Gastroesophageal sphincter (tissue), 4 donors: ENCODE measurements around the gene CTNNA2. TPM values are rescaled to one million over a fixed set of nuclear protein-coding genes. Genes with fewer than 3 reads are reported as not detected.

ENCODE experiments used
- ATAC-seq: fragments of 150-250 bp; one replicate; pipeline ENCODE4 v1.9.1; 2016; ENCODE audit warnings: mild to moderate bottlenecking, moderate library complexity
- H3K27ac ChIP-seq, 4 donors: fragments of 200-600 bp; sonication (generic) in 3 of 4; 1 replicate in 3 of 4; 2 replicates in 1 of 4; pipeline ENCODE4 v1.5.1; 2016 to 2019
- H3K27me3 ChIP-seq: fragments of 200-600 bp; sonication (generic); one replicate; pipeline ENCODE4 v1.5.1; 2019
- H3K36me3 ChIP-seq, 2 donors: fragments of 200-600 bp; sonication (generic); one replicate each; pipeline ENCODE4 v1.5.1; 2019; ENCODE audit warnings: control low read depth in 1 of 2
- H3K4me1 ChIP-seq, 3 donors: fragments of 200-600 bp; sonication (generic); 1 replicate in 2 of 3; 2 replicates in 1 of 3; pipeline ENCODE4 v1.5.1; 2016 to 2019; ENCODE audit warnings: control low read depth in 2 of 3
- H3K4me3 ChIP-seq, 2 donors: fragments of 200-600 bp; sonication (generic); one replicate each; pipeline ENCODE4 v1.5.1; 2019; ENCODE audit warnings: mild to moderate bottlenecking in 1 of 2, moderate library complexity in 1 of 2
- H3K9me3 ChIP-seq, 3 donors: fragments of 200-600 bp; sonication (generic); one replicate each; pipeline ENCODE4 v1.5.1; 2017 to 2019; ENCODE audit warnings: control low read depth in 2 of 3
- CTCF ChIP-seq, 4 experiments: fragments of 200-600 bp in 2 of 4; fragments of 450-650 bp in 2 of 4; sonication (generic) in 1 of 4; IDR thresholded peaks; one replicate each; pipeline ENCODE4 v1.5.1; 2017 to 2019; ENCODE audit warnings: antibody characterized with exemption in 4 of 4, mild to moderate bottlenecking in 2 of 4, moderate library complexity in 2 of 4
- EP300 ChIP-seq: sonication (generic); formaldehyde crosslinking; IDR thresholded peaks from one replicate; pipeline ENCODE4 v1.6.1; 2017; ENCODE audit warnings: antibody characterized with exemption, mild to moderate bottlenecking
- POLR2A ChIP-seq, 2 donors: fragments of 450-650 bp; IDR thresholded peaks; one replicate each; pipeline ENCODE4 v1.6.1; 2017; ENCODE audit warnings: antibody characterized with exemption in 2 of 2, mild to moderate bottlenecking in 2 of 2, moderate library complexity in 1 of 2
- POLR2AphosphoS5 ChIP-seq: sonication (generic); formaldehyde crosslinking; IDR thresholded peaks from one replicate; pipeline ENCODE4 v1.6.1; 2017; ENCODE audit warnings: antibody characterized with exemption
- WGBS, 2 donors: methylation state at CpG; one replicate each; pipeline ENCODE4 v1.1.5; 2018; ENCODE audit warnings: low coverage in 1 of 2; 5-methylcytosine and 5-hydroxymethylcytosine counted together
- total RNA-seq, 4 donors: library from RNA; depleted of rRNA; stranded (reverse); fragments of >200 nt; gene quantifications; one replicate each; pipeline ENCODE4 v1.1.0, GENCODE V29; 2016

Gene CTNNA2
- total RNA-seq, 4 donors from 2014 or later = 0.15 to 4.2 (median 0.68) TPM

GRCh38 chr2:80102026-80102425, 589.2 kb downstream of the CTNNA2 start:
- H3K27me3 ChIP-seq = no peaks in the 10 kb centered on the region
- H3K27ac ChIP-seq = no peak overlapping the region
- H3K9me3 ChIP-seq = no peaks in the 10 kb centered on the region
- TF ChIP-seq EP300 (no peak), CTCF (IDR thresholded peaks at IDR 0.05) (no peak), POLR2AphosphoS5 (no peak), POLR2A (IDR thresholded peaks at IDR 0.05) (no peak)
- no peak for ATAC-seq
- WGBS, 2 donors = 57 to 75% methylated on average over 1 of the region's 1 CpG
- H3K36me3 ChIP-seq = no peaks in the 10 kb centered on the region
- no peaks in the 10 kb centered on the region for H3K4me1 ChIP-seq
- H3K4me3 ChIP-seq = no peak overlapping the region

GRCh38 chr2:80105015-80105640, 592.3 kb downstream of the CTNNA2 start:
- Histone ChIP-seq H3K36me3 (no peaks in the 10 kb centered on the region), H3K27ac (no peak overlapping the region), H3K4me3 (no peak overlapping the region), H3K9me3 (no peaks in the 10 kb centered on the region), H3K27me3 (no peaks in the 10 kb centered on the region), H3K4me1 (no peaks in the 10 kb centered on the region)
- no peak for TF ChIP-seq POLR2A (IDR thresholded peaks at IDR 0.05)
- TF ChIP-seq EP300 = no peak
- TF ChIP-seq POLR2AphosphoS5 = no peak
- TF ChIP-seq CTCF (IDR thresholded peaks at IDR 0.05) = no peak
- no peak for ATAC-seq
- WGBS, 2 donors = 43 to 56% methylated on average over 5 to 7 of the region's 7 CpGs

GRCh38 chr2:80111185-80111584, 598.3 kb downstream of the CTNNA2 start:
- H3K4me1 ChIP-seq = no peaks in the 10 kb centered on the region
- H3K36me3 ChIP-seq = no peaks in the 10 kb centered on the region
- no peak overlapping the region for H3K4me3 ChIP-seq
- no peak overlapping the region for H3K27ac ChIP-seq
- no peaks in the 10 kb centered on the region for H3K9me3 ChIP-seq
- H3K27me3 ChIP-seq = no peaks in the 10 kb centered on the region
- no peak for ATAC-seq
- TF ChIP-seq EP300 (no peak), POLR2A (IDR thresholded peaks at IDR 0.05) (no peak), POLR2AphosphoS5 (no peak), CTCF (IDR thresholded peaks at IDR 0.05) (no peak)

- TF ChIP-seq CTCF (IDR thresholded peaks at IDR 0.05) (no peak), EP300 (no peak), POLR2AphosphoS5 (no peak), POLR2A (IDR thresholded peaks at IDR 0.05) (no peak)
- WGBS, 2 donors = 81 to 85% methylated on average over 2 to 3 of the region's 3 CpGs
- H3K4me3 ChIP-seq = no peak overlapping the region
- no peaks in the 10 kb centered on the region for H3K36me3 ChIP-seq
- no peaks in the 10 kb centered on the region for H3K27me3 ChIP-seq
- H3K27ac ChIP-seq = no peak overlapping the region
- no peak for ATAC-seq
- H3K9me3 ChIP-seq = no peaks in the 10 kb centered on the region
- H3K4me1 ChIP-seq = no peaks in the 10 kb centered on the region
These were observed 599.9 kb downstream of the CTNNA2 start for GRCh38 chr2:80112790-80113189.

GRCh38 chr2:80113399-80113798, 600.5 kb downstream of the CTNNA2 start:
- Histone ChIP-seq H3K27me3 (no peaks in the 10 kb centered on the region), H3K27ac (no peak overlapping the region), H3K4me1 (no peaks in the 10 kb centered on the region), H3K4me3 (no peak overlapping the region), H3K9me3 (no peaks in the 10 kb centered on the region), H3K36me3 (no peaks in the 10 kb centered on the region)
- TF ChIP-seq POLR2A (IDR thresholded peaks at IDR 0.05) (no peak), EP300 (no peak), POLR2AphosphoS5 (no peak), CTCF (IDR thresholded peaks at IDR 0.05) (no peak)
- WGBS, 2 donors = 68 to 78% methylated on average over 3 of the region's 3 CpGs
- no peak for ATAC-seq
